CD14-positive monocyte (primary cell): ENCODE data around the gene POU2F1. TPM values are rescaled to one million over a fixed set of nuclear protein-coding genes. Genes with fewer than 3 reads are reported as not detected.

Experiments
- DNase-seq, 3 donors: peaks; one replicate each; pipeline ENCODE4 v3.0.0-alpha.2; 2011 to 2022
- H2AFZ ChIP-seq: 2 replicates; pipeline ENCODE4 v1.6.0; 2012; ENCODE audit warnings: mild to moderate bottlenecking, low read depth, low read length, inconsistent platforms; ENCODE audit not compliant: insufficient read depth, poor library complexity, severe bottlenecking
- H3K27ac ChIP-seq, 2 donors: 1 replicate in 1 of 2; 2 replicates in 1 of 2; pipeline ENCODE4 v1.5.1; 2012 to 2013; ENCODE audit warnings: low read length in 2 of 2, control low read depth in 1 of 2, inconsistent platforms in 1 of 2, low read depth in 1 of 2, mild to moderate bottlenecking in 1 of 2
- H3K27me3 ChIP-seq, 2 donors: one replicate each; pipeline versions ENCODE4 v1.6.0 to v1.6.1; 2011 to 2013; ENCODE audit warnings: low read length in 2 of 2; ENCODE audit not compliant: control insufficient read depth in 2 of 2, insufficient read depth in 2 of 2
- H3K36me3 ChIP-seq, 2 donors: replicated peaks in 1 of 2; 1 replicate in 1 of 2; 2 replicates in 1 of 2; pipeline versions ENCODE4 v1.5.1 to v1.6.1; 2012 to 2013; ENCODE audit warnings: low read length in 2 of 2, control low read depth in 1 of 2, inconsistent platforms in 1 of 2, mild to moderate bottlenecking in 1 of 2; ENCODE audit not compliant: insufficient read depth in 2 of 2, control insufficient read depth in 1 of 2
- H3K4me1 ChIP-seq, 2 donors: 1 replicate in 1 of 2; 2 replicates in 1 of 2; pipeline versions ENCODE4 v1.5.1 to v1.6.1; 2012 to 2013; ENCODE audit warnings: low read length in 2 of 2, control low read depth in 1 of 2, inconsistent platforms in 1 of 2, mild to moderate bottlenecking in 1 of 2, moderate library complexity in 1 of 2; ENCODE audit not compliant: insufficient read depth in 2 of 2, control insufficient read depth in 1 of 2
- H3K4me2 ChIP-seq: replicated peaks from 2 replicates; pipeline ENCODE3; 2012; ENCODE audit warnings: low read length, moderate library complexity, mild to moderate bottlenecking; ENCODE audit not compliant: poor library complexity, severe bottlenecking; ENCODE audit errors: extremely low read depth
- H3K4me3 ChIP-seq, 3 experiments: fragments of 200-600 bp in 1 of 3; sonication (generic) in 1 of 3; replicated peaks in 1 of 3; 1 replicate in 2 of 3; 2 replicates in 1 of 3; pipeline ENCODE4 v1.5.1; 2011 to 2013; ENCODE audit warnings: low read length in 3 of 3, mild to moderate bottlenecking in 3 of 3, control low read depth in 2 of 3, low read depth in 2 of 3, inconsistent platforms in 1 of 3, moderate library complexity in 1 of 3
- H3K79me2 ChIP-seq: 2 replicates; pipeline ENCODE4 v1.6.0; 2012; ENCODE audit warnings: mild to moderate bottlenecking, control low read depth, inconsistent platforms, low read length, moderate library complexity; ENCODE audit not compliant: insufficient read depth
- H3K9ac ChIP-seq: 2 replicates; pipeline ENCODE4 v1.6.0; 2017; ENCODE audit warnings: low read length, mild to moderate bottlenecking; ENCODE audit not compliant: insufficient read depth, poor library complexity, severe bottlenecking
- H3K9me3 ChIP-seq, 2 donors: replicated peaks in 1 of 2; 1 replicate in 1 of 2; 2 replicates in 1 of 2; pipeline versions ENCODE4 v1.5.1 to v1.6.1; 2012 to 2013; ENCODE audit warnings: low read length in 2 of 2, control low read depth in 1 of 2; ENCODE audit not compliant: control insufficient read depth in 1 of 2, insufficient read depth in 1 of 2
- H4K20me1 ChIP-seq: 2 replicates; pipeline ENCODE4 v1.6.0; 2012; ENCODE audit warnings: mild to moderate bottlenecking, low read length, control low read depth, moderate library complexity; ENCODE audit not compliant: insufficient read depth
- H3K27ac Mint-ChIP-seq, 7 donors: one replicate each; pipeline ENCODE4 v1.8.0; 2020; ENCODE audit warnings: mild to moderate bottlenecking in 7 of 7, mixed read lengths in 7 of 7, moderate library complexity in 6 of 7, inconsistent platforms in 2 of 7
- H3K27me3 Mint-ChIP-seq, 3 donors: one replicate each; pipeline ENCODE4 v1.8.0; 2021 to 2022; ENCODE audit warnings: low read depth in 3 of 3, mild to moderate bottlenecking in 3 of 3, mixed read lengths in 3 of 3, moderate library complexity in 3 of 3, inconsistent platforms in 1 of 3
- H3K36me3 Mint-ChIP-seq, 2 donors: one replicate each; pipeline ENCODE4 v1.8.0; 2020; ENCODE audit warnings: mixed read lengths in 2 of 2, inconsistent platforms in 1 of 2, mild to moderate bottlenecking in 1 of 2
- H3K4me1 Mint-ChIP-seq: one replicate; pipeline ENCODE4 v1.8.0; 2020; ENCODE audit warnings: mild to moderate bottlenecking, mixed read lengths
- H3K4me3 Mint-ChIP-seq, 2 donors: one replicate each; pipeline ENCODE4 v1.8.0; 2020; ENCODE audit warnings: mild to moderate bottlenecking in 2 of 2, mixed read lengths in 2 of 2, moderate library complexity in 1 of 2
- H3K9me3 Mint-ChIP-seq, 7 donors: one replicate each; pipeline ENCODE4 v1.8.0; 2020 to 2022; ENCODE audit warnings: mixed read lengths in 7 of 7, mild to moderate bottlenecking in 6 of 7, moderate library complexity in 6 of 7, inconsistent platforms in 2 of 7
- WGBS: methylation state at CpG from one replicate; pipeline ENCODE4 v1.1.5; 2013; ENCODE audit warnings: missing lambda C conversion rate; ENCODE audit not compliant: insufficient coverage; 5-methylcytosine and 5-hydroxymethylcytosine counted together
- intact Hi-C, 2 donors: fragments of 100-400 bp; cut with micrococcal nuclease; formaldehyde crosslinking; loops; one replicate each; pipeline versions ENCODE4 v1.15.0 to v1.15.1; 2023
- polyA plus RNA-seq, 3 donors: library from polyadenylated mRNA; depleted of rRNA in 1 of 3; unstranded in 2 of 3; stranded (reverse) in 1 of 3; fragments of 300-500 nt in 2 of 3; fragments of >200 nt in 1 of 3; fragmentation: Illumina TruSeq in 2 of 3; gene quantifications; 1 replicate in 2 of 3; 2 replicates in 1 of 3; pipeline ENCODE4 v1.2.3, GENCODE V29; 2012 to 2021
- TF ChIP-seq, protein P1 (sequence below): fragments of 200-600 bp; IDR thresholded peaks from one replicate; pipeline ENCODE4 v1.8.0; 2022; ENCODE audit warnings: antibody characterized with exemption, mild to moderate bottlenecking

The POU2F1 gene
- polyA plus RNA-seq, 3 donors: 2.3 to 4.2 (median 3.9) TPM

GRCh38 chr1:167456524-167456923 is 235.8 kb downstream of the POU2F1 start:
- WGBS: 100% methylated on average over 1 of the region's 5 CpGs
- no peaks in the 10 kb centered on the region for H3K9me3 Mint-ChIP-seq
- no peak for DNase-seq

DNA sequence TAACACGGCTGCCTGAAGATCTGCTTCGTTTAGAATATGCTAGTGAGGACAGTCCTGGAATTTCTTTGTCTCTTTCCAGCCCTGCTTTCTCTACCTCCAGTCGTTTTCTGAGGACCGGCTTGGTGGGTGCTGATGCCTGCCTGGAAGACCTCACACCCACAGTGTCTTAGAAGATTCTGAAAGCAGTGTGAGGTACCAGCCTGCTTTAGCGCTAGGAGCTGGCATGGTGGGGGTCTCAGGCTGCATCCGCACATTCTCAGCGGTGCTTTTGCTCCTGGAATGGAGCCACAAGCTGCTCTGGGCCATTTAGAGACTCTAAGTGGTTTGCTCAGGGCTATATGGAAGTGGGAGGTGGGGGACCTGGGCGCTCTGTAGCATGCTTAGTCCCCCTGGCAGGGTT is 236.2 kb downstream of the POU2F1 start:
- Mint-ChIP-seq H3K9me3 (no peaks in the 10 kb centered on the region), H3K36me3 (no peaks in the 10 kb centered on the region), H3K27me3 (peaks cover 12 to 34% (median 19%) of the 10 kb centered on the region in 3 donors), H3K27ac (no peak overlapping the region), H3K4me3 (peak overlapping the region in 1 of 2 donors; percentile 21), H3K4me1 (peaks cover 11% of the 10 kb centered on the region)
- peaks cover 5 to 6% of the 10 kb centered on the region in 2 donors for H3K4me1 ChIP-seq
- intact Hi-C loops: loop anchor here in 1 of 2 donors (10.0 kb wide), 1 partner anchor 78 kb away; no protein-coding TSS in a partner anchor
- 87% methylated on average over 4 of the region's 8 CpGs for WGBS
- no peak overlapping the region for H3K9ac ChIP-seq
- H3K4me2 ChIP-seq: no peak overlapping the region
- H3K36me3 ChIP-seq: no peaks in the 10 kb centered on the region
- H3K79me2 ChIP-seq: no peaks in the 10 kb centered on the region
- H3K9me3 ChIP-seq: no peaks in the 10 kb centered on the region
- H3K4me3 ChIP-seq: no peak overlapping the region
- TF ChIP-seq, protein P1, sequence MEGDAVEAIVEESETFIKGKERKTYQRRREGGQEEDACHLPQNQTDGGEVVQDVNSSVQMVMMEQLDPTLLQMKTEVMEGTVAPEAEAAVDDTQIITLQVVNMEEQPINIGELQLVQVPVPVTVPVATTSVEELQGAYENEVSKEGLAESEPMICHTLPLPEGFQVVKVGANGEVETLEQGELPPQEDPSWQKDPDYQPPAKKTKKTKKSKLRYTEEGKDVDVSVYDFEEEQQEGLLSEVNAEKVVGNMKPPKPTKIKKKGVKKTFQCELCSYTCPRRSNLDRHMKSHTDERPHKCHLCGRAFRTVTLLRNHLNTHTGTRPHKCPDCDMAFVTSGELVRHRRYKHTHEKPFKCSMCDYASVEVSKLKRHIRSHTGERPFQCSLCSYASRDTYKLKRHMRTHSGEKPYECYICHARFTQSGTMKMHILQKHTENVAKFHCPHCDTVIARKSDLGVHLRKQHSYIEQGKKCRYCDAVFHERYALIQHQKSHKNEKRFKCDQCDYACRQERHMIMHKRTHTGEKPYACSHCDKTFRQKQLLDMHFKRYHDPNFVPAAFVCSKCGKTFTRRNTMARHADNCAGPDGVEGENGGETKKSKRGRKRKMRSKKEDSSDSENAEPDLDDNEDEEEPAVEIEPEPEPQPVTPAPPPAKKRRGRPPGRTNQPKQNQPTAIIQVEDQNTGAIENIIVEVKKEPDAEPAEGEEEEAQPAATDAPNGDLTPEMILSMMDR: no peak
- DNase-seq: no peak
- H4K20me1 ChIP-seq: no peaks in the 10 kb centered on the region
- H3K27ac ChIP-seq: no peak overlapping the region
- no peak overlapping the region for H2AFZ ChIP-seq
- H3K27me3 ChIP-seq: peaks cover 0 to 13% of the 10 kb centered on the region in 2 donors

More at GRCh38 chr1:167456524-167456923, 235.8 kb downstream of the POU2F1 start:
- no peak overlapping the region for H3K27ac ChIP-seq
- H3K36me3 ChIP-seq: no peaks in the 10 kb centered on the region
- H3K79me2 ChIP-seq: no peaks in the 10 kb centered on the region
- peaks cover 5 to 6% of the 10 kb centered on the region in 2 donors for H3K4me1 ChIP-seq
- H3K9me3 ChIP-seq: no peaks in the 10 kb centered on the region
- Mint-ChIP-seq H3K4me3 (peak overlapping the region; percentile 85 to 92), H3K4me1 (peaks cover 11% of the 10 kb centered on the region), H3K36me3 (no peaks in the 10 kb centered on the region), H3K27me3 (peaks cover 12 to 34% (median 19%) of the 10 kb centered on the region in 3 donors), H3K27ac (peak overlapping the region in 1 of 7 donors; percentile 54)
- peak overlapping the region in 1 of 3 experiments; percentile 92 for H3K4me3 ChIP-seq
- H4K20me1 ChIP-seq: no peaks in the 10 kb centered on the region
- peaks cover 0 to 13% of the 10 kb centered on the region in 2 donors for H3K27me3 ChIP-seq
- peak overlapping the region; percentile 100 for H2AFZ ChIP-seq
- TF ChIP-seq, protein P1: no peak
- H3K4me2 ChIP-seq: peak overlapping the region; percentile 100
- intact Hi-C loops: loop anchor here in 1 of 2 donors (10.0 kb wide), 1 partner anchor 78 kb away; no protein-coding TSS in a partner anchor
- no peak overlapping the region for H3K9ac ChIP-seq
